Naive thymus-derived CD4-positive, alpha-beta T cell (primary cell): Measurements from ENCODE around the gene VASP. TPM values are rescaled to one million over a fixed set of nuclear protein-coding genes. Genes with fewer than 3 reads are reported as not detected.

Experiments used
- ATAC-seq: fragments of 150-1000 bp; cut with Tn5 transposase; 2 replicates; pipeline ENCODE4 v1.10.0; 2021; ENCODE audit warnings: mild to moderate bottlenecking, moderate library complexity
- CTCF ChIA-PET: fragments of 350-600 bp; sonication (Branson Sonifier 250); formaldehyde crosslinking; loops from one replicate; lab custom pipeline; 2021; ENCODE audit warnings: antibody characterized with exemption; lab: Charles Lee
- POLR2A ChIA-PET: fragments of 350-600 bp; sonication (Branson Sonifier 250); formaldehyde crosslinking; loops from one replicate; lab custom pipeline; 2021; ENCODE audit warnings: antibody characterized with exemption, inconsistent platforms; lab: Charles Lee
- DNase-seq, 9 donors: peaks; one replicate each; pipeline versions ENCODE4 v3.0.0 to v3.0.0-alpha.2; 2020 to 2022; ENCODE audit warnings: mixed read lengths in 1 of 9
- H3K27ac ChIP-seq: one replicate; pipeline ENCODE4 v1.7.0; 2013; ENCODE audit warnings: mild to moderate bottlenecking, low read depth, low read length, moderate library complexity
- H3K27me3 ChIP-seq, 2 donors: one replicate each; pipeline ENCODE4 v1.7.0; 2013; ENCODE audit warnings: low read length in 2 of 2, mild to moderate bottlenecking in 2 of 2, moderate library complexity in 2 of 2; ENCODE audit not compliant: control insufficient read depth in 2 of 2, insufficient read depth in 2 of 2
- H3K36me3 ChIP-seq, 3 experiments: 1 replicate in 2 of 3; 2 replicates in 1 of 3; pipeline ENCODE4 v1.7.0; 2013; ENCODE audit warnings: low read length in 3 of 3, mild to moderate bottlenecking in 3 of 3, moderate library complexity in 1 of 3; ENCODE audit not compliant: insufficient read depth in 3 of 3, control insufficient read depth in 2 of 3
- H3K4me1 ChIP-seq, 2 donors: one replicate each; pipeline ENCODE4 v1.7.0; 2013; ENCODE audit warnings: low read length in 2 of 2, mild to moderate bottlenecking in 2 of 2, moderate library complexity in 1 of 2; ENCODE audit not compliant: control insufficient read depth in 2 of 2, insufficient read depth in 2 of 2
- H3K4me3 ChIP-seq: 2 replicates; pipeline ENCODE4 v1.7.0; 2013; ENCODE audit warnings: mild to moderate bottlenecking, low read length
- H3K9me3 ChIP-seq, 3 experiments: 1 replicate in 2 of 3; 2 replicates in 1 of 3; pipeline ENCODE4 v1.7.0; 2013; ENCODE audit warnings: low read length in 3 of 3; ENCODE audit not compliant: control insufficient read depth in 2 of 3
- H3K27ac Mint-ChIP-seq, 9 donors: one replicate each; pipeline ENCODE4 v1.8.0; 2020 to 2022; ENCODE audit warnings: mixed read lengths in 9 of 9, mild to moderate bottlenecking in 8 of 9, moderate library complexity in 5 of 9, inconsistent platforms in 2 of 9
- H3K27me3 Mint-ChIP-seq, 5 donors: one replicate each; pipeline ENCODE4 v1.8.0; 2021 to 2022; ENCODE audit warnings: mixed read lengths in 5 of 5, mild to moderate bottlenecking in 1 of 5
- H3K36me3 Mint-ChIP-seq, 5 donors: one replicate each; pipeline ENCODE4 v1.8.0; 2020 to 2022; ENCODE audit warnings: mixed read lengths in 5 of 5, mild to moderate bottlenecking in 3 of 5, inconsistent platforms in 1 of 5
- H3K4me1 Mint-ChIP-seq, 7 donors: one replicate each; pipeline ENCODE4 v1.8.0; 2020 to 2022; ENCODE audit warnings: mixed read lengths in 7 of 7, mild to moderate bottlenecking in 3 of 7, inconsistent platforms in 1 of 7
- H3K4me3 Mint-ChIP-seq, 10 donors: one replicate each; pipeline ENCODE4 v1.8.0; 2020 to 2022; ENCODE audit warnings: mild to moderate bottlenecking in 10 of 10, mixed read lengths in 10 of 10, moderate library complexity in 6 of 10, inconsistent platforms in 2 of 10
- H3K9me3 Mint-ChIP-seq, 11 donors: one replicate each; pipeline ENCODE4 v1.8.0; 2020 to 2022; ENCODE audit warnings: mixed read lengths in 11 of 11, mild to moderate bottlenecking in 4 of 11, inconsistent platforms in 1 of 11, moderate library complexity in 1 of 11
- intact Hi-C, 2 donors: fragments of 100-400 bp; cut with micrococcal nuclease; formaldehyde crosslinking; loops; one replicate each; pipeline ENCODE4 v1.15.1; 2023
- polyA plus RNA-seq, 2 donors: library from polyadenylated mRNA; unstranded; fragments of 300-500 nt; fragmentation: Illumina TruSeq; gene quantifications; one replicate each; pipeline ENCODE4 v1.2.3, GENCODE V29; 2021
- total RNA-seq, 6 experiments: library from RNA in 5 of 6; stranded (reverse) in 5 of 6; gene quantifications; 1 replicate in 5 of 6; 2 replicates in 1 of 6; pipeline ENCODE4 v1.2.3 and lab custom pipeline; 2021 to 2026

The VASP gene
- total and polyA plus RNA-seq, 7 experiments from 2014 or later = 27.0 to 206 (median 74.2) TPM

DNA sequence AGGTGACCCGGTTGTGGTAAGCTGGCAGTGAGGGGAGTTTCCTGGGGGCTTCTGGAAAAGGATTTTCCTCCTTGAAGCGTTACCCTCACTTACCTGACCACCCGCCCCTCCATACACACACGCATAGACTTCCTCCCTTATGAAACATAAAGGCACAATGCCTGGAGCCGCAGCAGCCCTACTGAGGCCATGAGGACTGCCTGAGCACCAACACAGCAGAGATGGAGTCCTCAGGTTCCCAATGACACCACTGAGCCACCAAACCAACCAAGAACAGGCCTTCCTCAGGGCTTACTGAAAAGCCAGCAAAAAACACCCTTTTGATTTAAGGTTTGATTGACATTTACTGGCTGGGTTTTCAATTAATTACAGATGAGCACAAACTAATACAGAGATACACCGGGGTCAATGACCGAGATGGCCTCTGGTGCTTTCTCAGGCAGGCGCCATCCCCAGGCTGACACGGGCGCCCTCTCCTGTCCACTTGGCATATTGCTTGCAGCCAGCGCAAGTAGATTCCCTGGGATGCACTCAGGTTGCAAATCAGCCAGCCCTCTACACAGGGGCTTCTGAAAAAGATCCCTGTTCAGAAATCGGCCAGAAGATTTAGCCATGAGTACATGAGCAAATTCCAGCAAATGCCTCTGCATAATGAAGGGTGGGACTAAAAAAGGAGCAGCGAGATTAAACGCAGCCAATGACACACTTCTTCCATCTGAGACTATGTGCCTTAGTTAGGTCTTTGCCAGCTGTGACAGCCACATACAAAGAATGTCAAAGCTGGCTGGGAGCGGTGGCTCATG lies 62.5 kb downstream of the VASP start:
- Histone ChIP-seq H3K36me3 (no peaks in the 10 kb centered on the region), H3K9me3 (no peaks in the 10 kb centered on the region), H3K27me3 (no peaks in the 10 kb centered on the region), H3K27ac (no peak overlapping the region), H3K4me1 (peaks cover 0 to 1% of the 10 kb centered on the region in 2 donors), H3K4me3 (no peak overlapping the region)
- no peak overlapping the region for H3K4me3 Mint-ChIP-seq
- H3K27me3 Mint-ChIP-seq = no peaks in the 10 kb centered on the region
- peaks cover 6 to 26% (median 10%) of the 10 kb centered on the region in 7 donors for H3K4me1 Mint-ChIP-seq
- CTCF ChIA-PET = interaction anchor here (0.5 to 0.9 kb wide), 2 partner anchors 84 to 219 kb away, joined by 3 to 4 read pairs; no protein-coding TSS in a partner anchor
- peaks cover 0 to 8% (median 0%) of the 10 kb centered on the region in 5 donors for H3K36me3 Mint-ChIP-seq
- POLR2A ChIA-PET = no interaction called here
- ATAC-seq = peak; percentile 75
- peak in 8 of 9 donors; percentile 16 to 65 (median 45) for DNase-seq
- H3K9me3 Mint-ChIP-seq = no peaks in the 10 kb centered on the region
- H3K27ac Mint-ChIP-seq = peak overlapping the region in 7 of 9 donors; percentile 18 to 89 (median 43)
- intact Hi-C loops = loop anchor here (1.0 kb wide), 2 partner anchors 47 to 64 kb away; no protein-coding TSS in a partner anchor

DNA sequence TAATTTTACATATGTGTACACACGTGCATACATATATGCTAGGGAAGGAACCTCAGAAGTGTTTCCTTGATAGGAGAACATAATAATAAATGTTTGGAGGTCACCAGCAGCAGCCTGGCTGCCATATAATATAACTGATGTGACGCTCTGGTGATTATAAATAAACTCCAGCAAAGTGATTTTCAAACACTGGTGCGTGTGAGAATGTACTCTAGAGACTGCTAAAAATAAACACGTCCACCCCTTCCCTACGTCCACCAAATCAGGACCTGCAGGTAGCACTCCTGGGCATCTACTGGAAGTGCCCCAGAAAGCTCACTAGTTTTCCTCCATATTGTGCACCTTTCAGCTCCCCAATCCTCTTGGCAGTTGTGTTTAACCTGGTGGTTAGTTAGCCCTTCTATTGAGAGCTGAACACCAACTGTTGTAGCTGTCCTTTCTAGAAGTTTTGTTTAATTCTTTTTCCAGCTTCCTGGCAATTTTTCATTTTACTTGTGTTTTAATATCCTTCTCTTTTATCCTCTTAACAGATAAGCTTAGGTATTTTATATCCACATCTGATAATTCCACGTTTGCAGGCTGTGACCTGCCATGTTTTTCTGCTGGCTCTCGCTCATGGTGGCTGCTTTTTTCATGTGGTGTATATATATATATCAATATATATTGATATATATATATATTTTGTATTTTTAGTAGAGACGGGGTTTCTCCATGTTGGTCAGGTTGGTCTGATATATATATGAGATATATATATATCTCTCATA lies 64.4 kb downstream of the VASP start:
- DNase-seq (no peak), ATAC-seq (no peak)
- no peak overlapping the region for H3K27ac ChIP-seq
- Mint-ChIP-seq H3K36me3 (peaks cover 0 to 8% (median 0%) of the 10 kb centered on the region in 5 donors), H3K27me3 (no peaks in the 10 kb centered on the region), H3K4me3 (peak overlapping the region in 1 of 10 donors; percentile 8), H3K4me1 (peaks cover 6 to 22% (median 10%) of the 10 kb centered on the region in 7 donors), H3K27ac (no peak overlapping the region), H3K9me3 (no peaks in the 10 kb centered on the region)
- intact Hi-C loops = no loop called here
- H3K36me3 ChIP-seq = no peaks in the 10 kb centered on the region
- H3K27me3 ChIP-seq = no peaks in the 10 kb centered on the region
- H3K9me3 ChIP-seq = no peaks in the 10 kb centered on the region
- H3K4me1 ChIP-seq = no peaks in the 10 kb centered on the region
- ChIA-PET POLR2A (interaction anchor here (1.0 kb wide), 1 partner anchor 94 kb away, joined by 4 read pairs; no protein-coding TSS in a partner anchor), CTCF (interaction anchor here (0.5 to 0.6 kb wide), 3 partner anchors 11 to 115 kb away, joined by 3 to 6 read pairs (median 4); no protein-coding TSS in a partner anchor)
- no peak overlapping the region for H3K4me3 ChIP-seq

DNA sequence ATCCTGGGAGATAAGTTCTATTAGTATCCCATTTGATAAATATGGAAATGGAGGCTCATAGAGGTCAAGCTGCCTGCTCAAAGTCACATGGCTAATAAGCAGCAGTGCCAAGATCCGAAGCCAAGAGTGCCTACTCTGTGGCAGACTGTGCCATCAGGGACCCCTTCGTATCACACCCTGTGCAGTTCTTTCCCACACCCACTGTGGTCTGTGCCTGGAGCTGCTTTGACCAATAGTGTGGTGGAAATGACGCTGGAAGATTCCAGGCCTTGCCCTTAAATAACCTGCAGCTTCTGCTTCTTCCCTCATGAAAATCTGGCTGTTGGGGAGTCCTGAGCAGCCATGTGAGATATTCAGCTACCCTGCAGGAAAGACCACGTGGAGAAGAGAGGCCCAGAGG lies 67.2 kb downstream of the VASP start:
- H3K4me3 Mint-ChIP-seq = no peak overlapping the region

DNA sequence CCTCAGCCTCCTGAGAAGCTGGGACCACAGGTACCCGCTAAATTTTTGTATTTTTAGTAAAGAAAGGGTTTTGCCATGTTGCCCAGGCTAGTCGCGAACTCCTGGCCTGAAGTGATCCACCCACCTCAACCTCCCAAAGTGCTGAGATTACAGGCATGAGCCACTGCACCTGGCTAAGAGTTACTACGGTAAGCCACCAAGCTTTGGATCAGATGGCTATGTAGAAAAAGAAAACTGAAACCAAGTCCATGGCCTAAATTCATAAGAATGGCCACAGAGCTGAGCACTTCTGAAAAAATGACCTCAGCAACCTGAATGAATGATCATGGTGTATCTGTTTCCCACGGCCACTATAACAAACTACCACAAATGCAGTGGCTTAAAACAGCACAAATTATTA lies 67.9 kb downstream of the VASP start:
- no peak for DNase-seq
- H3K4me1 ChIP-seq = no peaks in the 10 kb centered on the region
- no peak for ATAC-seq
- H3K27ac ChIP-seq = no peak overlapping the region
- H3K4me3 ChIP-seq = no peak overlapping the region
- Mint-ChIP-seq H3K4me3 (no peak overlapping the region), H3K27ac (no peak overlapping the region), H3K27me3 (no peaks in the 10 kb centered on the region), H3K4me1 (peaks cover 6 to 24% (median 11%) of the 10 kb centered on the region in 7 donors), H3K9me3 (no peaks in the 10 kb centered on the region), H3K36me3 (peaks cover 0 to 7% (median 3%) of the 10 kb centered on the region in 5 donors)
- intact Hi-C loops = no loop called here
- CTCF ChIA-PET = no interaction called here
- H3K9me3 ChIP-seq = no peaks in the 10 kb centered on the region
- POLR2A ChIA-PET = interaction anchor here (0.6 kb wide), 1 partner anchor 146 kb away, joined by 3 read pairs; no protein-coding TSS in a partner anchor
- H3K27me3 ChIP-seq = no peaks in the 10 kb centered on the region
- no peaks in the 10 kb centered on the region for H3K36me3 ChIP-seq

More for the DNA sequence above, 67.2 kb downstream of the VASP start:
- Histone ChIP-seq H3K4me3 (no peak overlapping the region), H3K27ac (no peak overlapping the region), H3K4me1 (no peaks in the 10 kb centered on the region), H3K27me3 (no peaks in the 10 kb centered on the region), H3K36me3 (no peaks in the 10 kb centered on the region), H3K9me3 (no peaks in the 10 kb centered on the region)
- H3K4me1 Mint-ChIP-seq = peaks cover 10 to 29% (median 17%) of the 10 kb centered on the region in 7 donors
- intact Hi-C loops = no loop called here
- H3K27ac Mint-ChIP-seq = no peak overlapping the region
- peaks cover 0 to 7% (median 4%) of the 10 kb centered on the region in 5 donors for H3K36me3 Mint-ChIP-seq
- ChIA-PET CTCF (interaction anchor here (0.6 kb wide), 1 partner anchor 340 kb away, joined by 3 read pairs; the partner anchor contains the start of gene NANOS2), POLR2A (interaction anchor here (0.6 kb wide), 1 partner anchor 145 kb away, joined by 3 read pairs; no protein-coding TSS in a partner anchor)
- no peaks in the 10 kb centered on the region for H3K9me3 Mint-ChIP-seq
- DNase-seq (no peak), ATAC-seq (no peak)
- H3K27me3 Mint-ChIP-seq = no peaks in the 10 kb centered on the region

Other genes with a start within 250 kb of the VASP start
- not detected for gene CKM, start 184.6 kb upstream of the VASP start, total RNA-seq
- gene CKM, start 184.6 kb upstream of the VASP start, polyA plus RNA-seq = not detected
- gene KLC3, start 166.7 kb upstream of the VASP start, total RNA-seq = not detected
- gene KLC3, start 166.7 kb upstream of the VASP start, polyA plus RNA-seq = under 1 TPM in 1 of 2 donors, not detected in 1; 0.18 TPM
- gene ERCC2, start 136.9 kb upstream of the VASP start, total RNA-seq = 10 to 100 TPM; 14.4 to 25.1 (median 19.2) TPM
- 1 to 10 TPM; 4.4 to 6.0 TPM for gene ERCC2, start 136.9 kb upstream of the VASP start, polyA plus RNA-seq
- 10 to 100 TPM in 3 of 5 experiments, 1 to 10 TPM in 2; 2.9 to 24.4 (median 11.1) TPM for gene PPP1R13L, start 102.4 kb upstream of the VASP start, total RNA-seq
- gene PPP1R13L, start 102.4 kb upstream of the VASP start, polyA plus RNA-seq = under 1 TPM; 0.56 to 0.61 TPM
- 1 to 10 TPM in 4 of 5 experiments, under 1 TPM in 1; 0.45 to 8.2 (median 4.7) TPM for gene POLR1G, start 100.8 kb upstream of the VASP start, total RNA-seq
- 1 to 10 TPM; 5.1 to 5.4 TPM for gene POLR1G, start 100.8 kb upstream of the VASP start, polyA plus RNA-seq
- gene ERCC1, start 83.6 kb upstream of the VASP start, total RNA-seq = 10 to 100 TPM; 45.1 to 88.2 (median 53.4) TPM
- 10 to 100 TPM; 31.7 to 32.7 TPM for gene ERCC1, start 83.6 kb upstream of the VASP start, polyA plus RNA-seq
- 1,000 to 10,000 TPM in 1 of 5 experiments, 100 to 1,000 TPM in 1, 10 to 100 TPM in 2, 1 to 10 TPM in 1; 2.1 to 1,925 (median 22.8) TPM for gene FOSB, start 39.5 kb upstream of the VASP start, total RNA-seq
- 1 to 10 TPM; 3.0 to 5.3 TPM for gene FOSB, start 39.5 kb upstream of the VASP start, polyA plus RNA-seq
- 1 to 10 TPM in 4 of 5 experiments, under 1 TPM in 1; 0.86 to 3.1 (median 2.4) TPM for gene RTN2, start 10.4 kb upstream of the VASP start, total RNA-seq
- gene RTN2, start 10.4 kb upstream of the VASP start, polyA plus RNA-seq = under 1 TPM; 0.30 to 0.37 TPM
- 1 to 10 TPM; 1.3 to 8.5 (median 7.8) TPM for gene PPM1N, start 9.0 kb upstream of the VASP start, total RNA-seq
- gene PPM1N, start 9.0 kb upstream of the VASP start, polyA plus RNA-seq = 1 to 10 TPM; 2.8 to 4.0 TPM
- gene OPA3, start 77.3 kb downstream of the VASP start, total RNA-seq = 10 to 100 TPM in 1 of 5 experiments, 1 to 10 TPM in 4; 7.8 to 14.3 (median 9.0) TPM
- 10 to 100 TPM in 1 of 2 donors, 1 to 10 TPM in 1; 9.2 to 26.1 TPM for gene OPA3, start 77.3 kb downstream of the VASP start, polyA plus RNA-seq
- not detected for gene GPR4, start 94.7 kb downstream of the VASP start, total RNA-seq
- not detected for gene GPR4, start 94.7 kb downstream of the VASP start, polyA plus RNA-seq
- 100 to 1,000 TPM in 1 of 5 experiments, 10 to 100 TPM in 4; 57.4 to 128 (median 58.6) TPM for gene EML2, start 131.9 kb downstream of the VASP start, total RNA-seq
- 10 to 100 TPM; 11.3 to 17.5 TPM for gene EML2, start 131.9 kb downstream of the VASP start, polyA plus RNA-seq
- gene GIPR, start 160.7 kb downstream of the VASP start, total RNA-seq = 1 to 10 TPM; 4.6 to 7.4 (median 6.0) TPM
- gene GIPR, start 160.7 kb downstream of the VASP start, polyA plus RNA-seq = under 1 TPM in 1 of 2 donors, not detected in 1; 0.15 TPM
- gene SNRPD2, start 184.5 kb downstream of the VASP start, total RNA-seq = 100 to 1,000 TPM; 301 to 537 (median 405) TPM
- 1,000 to 10,000 TPM; 1,209 to 1,262 TPM for gene SNRPD2, start 184.5 kb downstream of the VASP start, polyA plus RNA-seq
- 1 to 10 TPM; 6.1 to 8.9 (median 7.9) TPM for gene QPCTL, start 185.2 kb downstream of the VASP start, total RNA-seq
- gene QPCTL, start 185.2 kb downstream of the VASP start, polyA plus RNA-seq = 1 to 10 TPM; 1.2 to 1.9 TPM
- gene FBXO46, start 223.4 kb downstream of the VASP start, total RNA-seq = 10 to 100 TPM; 21.2 to 52.9 (median 36.6) TPM
- 10 to 100 TPM; 11.1 to 17.5 TPM for gene FBXO46, start 223.4 kb downstream of the VASP start, polyA plus RNA-seq
- gene MEIOSIN, start 226.0 kb downstream of the VASP start, total RNA-seq = not detected
- not detected for gene MEIOSIN, start 226.0 kb downstream of the VASP start, polyA plus RNA-seq